Retinal pigment epithelial cell (primary cell): Measurements from ENCODE around the gene NDUFV3.
"Not testable (repeated sequence)": the region's sequence is repeated elsewhere in the genome, so short reads cannot be mapped to it uniquely, and the experiment has no call there.

ENCODE experiments used
- DNase-seq: peaks from one replicate; pipeline ENCODE4 v3.0.0-alpha.2; 2010; ENCODE audit warnings: low read depth
- H3K4me3 ChIP-seq: 2 replicates; pipeline ENCODE4 v1.5.1; 2011; ENCODE audit warnings: mild to moderate bottlenecking, low read length, control low read depth, moderate library complexity
- CTCF ChIP-seq: conservative IDR thresholded peaks from 2 replicates; pipeline ENCODE4 v1.5.1; 2011; ENCODE audit warnings: low read depth, low read length, control low read depth, inconsistent platforms

The NDUFV3 gene

DNA sequence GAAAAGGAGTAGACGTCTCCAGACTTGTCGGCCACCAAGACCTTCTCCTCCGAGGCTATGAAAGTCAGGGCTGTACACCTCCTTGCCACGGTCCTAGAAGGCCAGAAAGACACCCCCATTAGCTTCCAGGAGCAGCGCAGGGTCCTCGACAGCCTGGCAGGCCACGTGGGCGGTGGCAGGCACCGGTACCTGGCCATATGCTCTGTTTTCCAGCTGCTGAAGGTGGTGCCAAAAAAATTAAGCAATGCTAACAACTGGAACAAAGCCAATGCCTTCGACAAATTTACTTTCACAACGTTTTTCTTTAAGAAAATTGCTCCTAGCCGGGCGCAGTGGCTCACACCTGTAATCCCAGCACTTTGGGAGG is 29.6 kb upstream of the NDUFV3 start:
- no peak for TF ChIP-seq CTCF
- DNase-seq = no peak

GRCh38 chr21:42864286-42864685 is 28.8 kb upstream of the NDUFV3 start:
- no peak overlapping the region for H3K4me3 ChIP-seq
- no peak for TF ChIP-seq CTCF
- no peak for DNase-seq

More for the DNA sequence above, 29.6 kb upstream of the NDUFV3 start:
- H3K4me3 ChIP-seq = no peak overlapping the region

- TF ChIP-seq CTCF = no peak
- no peak overlapping the region for H3K4me3 ChIP-seq
- DNase-seq = no peak
These were observed 28.0 kb upstream of the NDUFV3 start for GRCh38 chr21:42864815-42865775.

DNA sequence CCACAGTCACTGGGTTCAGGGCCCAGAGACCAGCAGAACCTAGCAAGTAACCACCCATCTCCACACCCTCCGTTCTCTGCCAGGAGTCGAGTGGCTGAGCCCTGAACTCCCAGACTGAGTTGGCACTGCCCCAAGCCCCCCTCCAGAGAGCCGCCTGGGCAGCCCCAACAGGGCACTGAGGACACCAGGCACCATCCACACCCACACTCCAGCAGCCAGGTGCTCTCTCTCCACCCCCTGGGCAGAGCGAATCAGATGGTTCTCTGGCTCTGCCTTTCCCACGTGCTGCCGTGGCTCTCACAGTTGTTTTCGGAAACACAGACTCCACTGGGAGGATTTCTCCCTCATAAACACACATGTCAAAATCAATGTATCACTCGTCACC is 27.3 kb upstream of the NDUFV3 start:
- no peak for TF ChIP-seq CTCF
- H3K4me3 ChIP-seq = no peak overlapping the region
- DNase-seq = no peak

DNA sequence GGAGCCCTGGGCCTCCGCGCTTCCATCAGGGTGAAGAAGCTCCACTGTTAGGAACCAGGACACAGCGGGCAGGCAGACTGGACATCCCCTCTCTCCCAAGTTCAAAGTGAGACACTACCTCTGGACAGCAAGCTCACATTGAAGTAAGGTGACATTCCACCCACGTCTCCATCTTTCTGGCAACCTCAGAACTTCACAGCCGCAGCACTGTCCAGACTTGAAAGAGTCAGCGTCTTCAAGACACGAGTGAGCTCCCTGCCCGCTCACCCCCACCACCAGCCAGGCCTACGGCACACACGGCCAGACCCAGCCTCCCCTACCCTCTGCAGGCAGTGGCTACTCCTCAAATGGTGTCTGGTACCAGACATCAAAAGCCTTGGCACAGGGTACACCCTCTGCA is 24.9 kb upstream of the NDUFV3 start:
- no peak for TF ChIP-seq CTCF
- H3K4me3 ChIP-seq = no peak overlapping the region
- DNase-seq = no peak

DNA sequence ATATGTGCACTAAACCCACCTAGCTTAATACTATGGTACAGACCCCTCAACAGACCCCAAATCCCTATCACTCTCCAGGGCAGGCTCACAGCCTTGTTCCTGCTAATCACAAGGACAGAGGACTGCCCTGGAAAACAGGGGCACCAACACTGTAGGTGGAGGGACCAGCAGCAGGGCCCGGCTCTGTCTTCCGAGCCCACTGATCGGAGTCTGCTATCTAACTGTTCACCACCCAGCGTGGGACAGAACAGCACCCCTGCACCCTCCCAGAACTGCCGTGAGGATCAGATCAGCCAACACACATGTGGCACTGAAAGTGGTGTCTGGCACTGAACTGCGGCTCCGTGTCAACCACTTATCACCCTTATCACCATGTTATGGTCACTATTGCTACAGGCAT is 20.0 kb upstream of the NDUFV3 start:
- no peak overlapping the region for H3K4me3 ChIP-seq
- no peak for DNase-seq
- TF ChIP-seq CTCF = no peak

- DNase-seq, H3K4me3 ChIP-seq: not testable (repeated sequence)
These were observed 17.3 kb upstream of the NDUFV3 start for GRCh38 chr21:42875811-42876210.

GRCh38 chr21:42878678-42878992 is 14.5 kb upstream of the NDUFV3 start:
- TF ChIP-seq CTCF = no peak
- H3K4me3 ChIP-seq = peak overlapping the region; percentile 93
- DNase-seq = no peak
